ENCODE data around the gene LYVE1. TPM values are rescaled to one million over a fixed set of nuclear protein-coding genes. Genes with fewer than 3 reads are reported as not detected.

Gene LYVE1
- total RNA-seq, 1 donor from 2014 or later: 254 TPM

DNA sequence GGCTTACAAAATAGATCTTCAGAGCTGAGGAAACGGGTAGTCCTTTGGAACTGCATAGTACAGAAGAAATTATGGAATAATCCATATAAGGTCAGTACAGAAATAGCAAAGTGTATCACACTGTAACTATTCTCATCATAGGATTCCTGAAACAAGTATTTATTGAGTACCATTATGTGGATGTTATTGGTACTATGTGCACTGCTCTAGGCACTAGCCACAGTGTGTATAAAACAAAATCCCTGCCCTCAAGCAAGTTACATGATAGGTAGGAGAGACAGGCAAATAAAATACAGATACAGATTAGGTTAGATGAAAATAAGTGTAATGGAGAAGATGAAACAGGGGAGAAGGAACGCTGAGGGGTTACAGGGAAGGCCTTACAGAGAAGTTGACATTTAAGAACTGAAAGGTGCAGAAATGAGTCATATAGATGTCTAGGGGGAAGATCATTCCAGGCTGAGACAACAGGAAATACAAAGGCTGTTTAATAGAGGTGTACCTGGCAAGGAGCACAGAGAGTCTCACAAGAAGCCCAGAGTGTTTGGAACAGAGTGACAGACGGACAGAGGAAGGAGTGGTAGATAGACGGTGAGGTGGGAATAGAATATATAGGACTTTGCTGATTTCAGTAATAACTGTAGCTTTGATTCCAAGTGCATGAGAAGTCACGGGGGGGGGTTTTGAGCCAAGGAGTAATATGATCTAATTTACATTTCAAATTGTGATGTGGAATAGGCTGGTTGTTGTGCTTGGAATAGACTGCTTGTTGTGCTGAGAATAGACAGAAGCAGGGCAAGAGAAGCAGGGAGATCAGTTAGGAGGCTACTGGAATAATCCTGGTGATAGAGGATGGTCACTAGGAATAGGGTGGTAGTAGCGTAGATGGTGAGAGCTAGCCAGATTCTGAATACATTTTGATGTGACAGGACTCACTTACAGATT is 41.2 kb downstream of the LYVE1 start:
- no peak for DNase-seq (ENCODE audit: extremely low read depth, low read depth, low spot score)

- peak; percentile 87 for DNase-seq (ENCODE audit: extremely low read depth, low read depth, low spot score)
Measured at GRCh38 chr11:10524471-10524870, 44.0 kb downstream of the LYVE1 start.

DNA sequence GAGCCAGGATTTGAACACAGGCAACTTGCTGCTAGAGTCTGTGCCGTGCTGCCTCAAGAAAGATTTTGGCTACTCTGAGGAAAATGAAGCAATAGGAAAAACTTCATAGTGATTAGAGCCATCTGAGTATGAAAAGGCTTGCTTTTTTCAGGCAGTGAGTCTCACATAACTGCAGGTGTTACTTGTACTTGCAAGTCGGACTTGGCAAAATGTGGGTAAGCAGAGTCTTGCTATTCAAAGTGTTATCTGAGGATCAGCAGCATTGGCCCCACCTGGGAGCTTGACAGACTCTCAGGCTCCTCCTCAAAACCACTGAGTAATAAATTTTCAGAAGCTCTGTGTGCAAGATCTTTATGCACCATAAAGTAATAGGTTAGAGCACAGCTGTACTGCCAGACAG is 45.5 kb downstream of the LYVE1 start:
- no peak for DNase-seq (ENCODE audit: extremely low read depth, low read depth, low spot score)

DNA sequence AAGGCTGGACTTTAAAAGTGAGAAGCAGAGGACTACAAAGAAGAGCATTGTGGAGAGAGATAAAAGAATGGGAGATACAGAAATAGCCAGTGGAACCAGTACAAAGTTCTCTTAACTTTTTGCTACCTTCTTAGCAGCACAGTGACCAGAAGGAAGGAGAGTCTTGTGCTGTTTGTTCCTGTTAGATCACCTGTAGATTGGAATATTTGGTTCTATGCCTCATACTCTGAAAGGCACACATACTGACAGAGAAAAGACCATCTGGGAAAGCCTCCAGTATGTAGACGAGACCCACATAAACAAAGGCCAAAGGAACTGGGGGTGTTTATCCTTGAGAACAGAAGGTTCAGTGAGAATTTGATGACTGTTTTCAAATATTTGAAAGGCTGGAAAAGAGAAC is 46.2 kb downstream of the LYVE1 start:
- no peak for DNase-seq (ENCODE audit: extremely low read depth, low read depth, low spot score)

GRCh38 chr11:10520562-10520961 is 47.9 kb downstream of the LYVE1 start:
- DNase-seq (ENCODE audit: extremely low read depth, low read depth, low spot score): no peak

DNA sequence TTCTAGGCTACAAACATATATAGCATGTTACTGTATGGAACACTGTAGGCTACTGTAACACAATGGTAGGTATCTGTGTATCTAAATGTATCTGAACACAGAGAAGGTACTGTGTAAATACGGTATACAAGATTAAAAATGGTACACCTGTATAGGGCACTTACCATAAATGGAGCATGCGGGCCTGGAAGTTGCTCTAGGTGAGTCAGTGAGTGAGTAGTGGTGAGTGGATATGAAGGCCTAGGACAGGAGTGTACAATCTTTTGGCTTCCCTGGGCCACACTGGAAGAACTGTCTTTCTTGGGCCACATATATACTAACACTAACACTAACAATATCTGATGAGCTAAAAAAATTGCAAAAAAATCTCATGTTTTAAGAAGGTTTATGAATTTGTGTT is 48.8 kb downstream of the LYVE1 start:
- no peak for DNase-seq (ENCODE audit: extremely low read depth, low read depth, low spot score)

DNA sequence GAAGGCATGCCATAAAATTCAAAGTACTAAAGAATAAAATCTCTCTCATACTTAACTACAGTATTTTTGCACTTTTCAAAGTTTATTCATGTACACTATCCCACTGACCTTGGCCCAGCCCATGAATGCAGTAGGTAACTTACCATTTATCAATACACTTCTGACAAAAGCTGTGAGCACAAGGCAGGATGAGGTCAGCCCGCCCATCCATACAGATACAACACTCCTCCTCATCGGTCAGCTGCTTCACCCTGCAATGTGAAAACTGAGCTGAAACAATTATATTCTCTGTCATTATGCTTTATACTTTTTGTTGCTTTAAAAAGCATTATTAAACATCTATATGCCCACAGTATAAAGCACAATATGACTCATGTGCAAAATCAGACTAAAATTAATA is 49.6 kb downstream of the LYVE1 start:
- no peak for DNase-seq (ENCODE audit: extremely low read depth, low read depth, low spot score)

DNA sequence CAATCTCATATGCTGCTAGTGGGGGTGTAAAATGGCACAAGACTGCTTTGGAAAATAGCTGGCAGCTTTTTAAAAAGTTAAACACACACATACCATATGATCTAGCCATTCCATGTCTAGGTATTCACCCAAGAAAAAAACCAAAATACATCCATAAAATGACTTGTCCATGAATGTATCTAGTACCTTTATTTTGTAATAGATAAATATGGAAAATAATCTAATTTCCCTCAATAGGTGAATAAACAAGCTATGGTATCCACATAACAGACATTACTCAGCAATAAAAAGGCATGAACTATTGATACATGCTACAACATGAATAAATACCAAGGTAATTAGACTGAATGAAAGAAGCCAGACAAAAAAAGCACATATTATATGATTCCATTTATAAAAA is 50.3 kb downstream of the LYVE1 start:
- no peak for DNase-seq (ENCODE audit: extremely low read depth, low read depth, low spot score)

DNA sequence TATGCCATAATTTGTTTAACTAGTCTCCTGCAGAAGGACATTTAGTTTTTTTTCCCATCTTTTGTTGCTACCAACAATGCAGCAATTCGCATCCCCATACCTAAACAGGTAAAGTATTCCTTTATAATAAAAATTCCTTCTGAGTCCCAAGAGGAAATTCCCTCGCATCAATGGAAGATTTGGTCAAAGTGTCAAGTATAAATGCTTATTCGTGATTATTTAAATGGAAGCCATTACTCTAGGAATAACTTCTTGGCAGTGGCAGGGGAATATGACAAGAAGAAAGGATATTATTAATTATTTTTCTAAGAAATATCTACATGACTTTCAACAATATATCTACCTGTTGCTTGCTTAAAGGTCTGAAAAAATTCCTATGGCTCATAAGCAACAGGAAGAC is 53.0 kb downstream of the LYVE1 start:
- no peak for DNase-seq (ENCODE audit: extremely low read depth, low read depth, low spot score)

- DNase-seq (ENCODE audit: extremely low read depth, low read depth, low spot score): no peak
Measured at GRCh38 chr11:10514709-10515108, 53.8 kb downstream of the LYVE1 start.

GRCh38 chr11:10514202-10514601 is 54.3 kb downstream of the LYVE1 start:
- no peak for DNase-seq (ENCODE audit: extremely low read depth, low read depth, low spot score)

- no peak for DNase-seq (ENCODE audit: extremely low read depth, low read depth, low spot score)
Measured at GRCh38 chr11:10511181-10511621, 57.3 kb downstream of the LYVE1 start.

Other genes starting within 250 kb of the LYVE1 start
- gene AMPD3, start 113.4 kb downstream of the LYVE1 start, total RNA-seq: 5.0 and 7.7 TPM in 2 replicates
- gene RNF141, start 27.5 kb downstream of the LYVE1 start, total RNA-seq: 27.2 and 32.1 TPM in 2 replicates
- gene IRAG1, start 125.1 kb upstream of the LYVE1 start, total RNA-seq: 0.29 and 1.4 TPM in 2 replicates
- 23.3 and 24.0 TPM in 2 replicates for gene CTR9, start 182.6 kb upstream of the LYVE1 start, total RNA-seq
- 611 and 682 TPM in 2 replicates for gene EIF4G2, start 240.3 kb upstream of the LYVE1 start, total RNA-seq

Data from glomerular endothelial cell (primary cell).